GM12878 (cell line): Measurements from ENCODE around the gene VPS18. TPM values are rescaled to one million over a fixed set of nuclear protein-coding genes. Genes with fewer than 3 reads are reported as not detected.

Source experiments
- ATAC-seq: fragments of 200-7000 bp; cut with Tn5 transposase; 3 replicates; pipeline ENCODE4 v1.9.1; 2020; ENCODE audit warnings: mild to moderate bottlenecking, moderate library complexity
- BruUV-seq: library from RNA; stranded (reverse); fragments of 400-500 nt; replicated peaks from 2 replicates; lab custom pipeline; 2021; lab: Mats Ljungman, UMichigan
- CTCF ChIA-PET: fragments of 300-600 bp; sonication (Branson Sonifier 250); formaldehyde crosslinking; extraction: SDS; loops from one replicate; lab custom pipeline; 2021; ENCODE audit warnings: inconsistent platforms; lab: Yijun Ruan, JAX
- POLR2A ChIA-PET: fragments of 350-600 bp; formaldehyde crosslinking; extraction: SDS; loops from one replicate; lab custom pipeline; 2021; ENCODE audit warnings: inconsistent platforms; lab: Charles Lee
- RAD21 ChIA-PET: fragments of 300-600 bp; sonication (Branson Sonifier 250); formaldehyde crosslinking; loops from one replicate; lab custom pipeline; 2023; ENCODE audit warnings: antibody characterized with exemption; ENCODE audit not compliant: unreplicated experiment; lab: Charles Lee
- SMC1A ChIA-PET: fragments of 300-600 bp; sonication (Branson Sonifier 250); formaldehyde crosslinking; loops from one replicate; lab custom pipeline; 2023; ENCODE audit not compliant: unreplicated experiment, uncharacterized antibody; lab: Charles Lee
- DNase-seq: peaks from one replicate; pipeline ENCODE4 v3.0.0-alpha.2; 2011; ENCODE audit warnings: low read depth, low spot score
- FAIRE-seq: peaks from 3 replicates; lab custom pipeline; 2011; peaks lifted over from hg19 to GRCh38; lab: Jason Lieb, UNC
- H2AFZ ChIP-seq: 2 replicates; pipeline ENCODE4 v1.6.0; 2011; ENCODE audit warnings: low read depth, low read length, control low read depth; ENCODE audit not compliant: control insufficient read depth
- H3K27ac ChIP-seq: 2 replicates; pipeline ENCODE4 v1.5.1; 2011; ENCODE audit warnings: control low read depth; ENCODE audit not compliant: control insufficient read depth, insufficient read depth
- H3K27me3 ChIP-seq, 2 experiments: replicated peaks in 1 of 2; 2 replicates each; pipeline versions ENCODE4 v1.6.0 to v1.6.1; 2011; ENCODE audit warnings: low read length in 1 of 2; ENCODE audit not compliant: control insufficient read depth in 2 of 2, insufficient read depth in 2 of 2
- H3K36me3 ChIP-seq, 2 experiments: 2 replicates each; pipeline ENCODE4 v1.5.1; 2011; ENCODE audit warnings: low read length in 1 of 2; ENCODE audit not compliant: control insufficient read depth in 2 of 2, insufficient read depth in 2 of 2
- H3K4me1 ChIP-seq: 2 replicates; pipeline ENCODE4 v1.6.1; 2011; ENCODE audit warnings: mild to moderate bottlenecking, low read length, moderate library complexity, mixed read lengths; ENCODE audit not compliant: control insufficient read depth, insufficient read depth
- H3K4me2 ChIP-seq: 2 replicates; pipeline ENCODE4 v1.6.0; 2011; ENCODE audit warnings: control low read depth; ENCODE audit not compliant: control insufficient read depth, insufficient read depth
- H3K4me3 ChIP-seq: fragments of 200-600 bp; sonication (generic); 2 replicates; pipeline ENCODE4 v1.5.1; 2016
- H3K79me2 ChIP-seq: 2 replicates; pipeline ENCODE4 v1.6.0; 2011; ENCODE audit warnings: low read length; ENCODE audit not compliant: control insufficient read depth, insufficient read depth
- H3K9ac ChIP-seq: 2 replicates; pipeline ENCODE4 v1.8.0; 2011; ENCODE audit warnings: low read length, control low read depth, mixed read lengths; ENCODE audit not compliant: control insufficient read depth, insufficient read depth
- H3K9me3 ChIP-seq: replicated peaks from 3 replicates; pipeline ENCODE4 v1.5.1; 2011; ENCODE audit warnings: mild to moderate bottlenecking, low read length; ENCODE audit not compliant: control insufficient read depth, insufficient read depth
- H4K20me1 ChIP-seq: 2 replicates; pipeline ENCODE4 v1.6.0; 2011; ENCODE audit not compliant: control insufficient read depth, insufficient read depth
- FOS ChIP-seq: IDR thresholded peaks from 3 replicates; pipeline ENCODE4 v1.6.1; 2011; ENCODE audit warnings: borderline replicate concordance; ENCODE audit not compliant: insufficient read length; ENCODE audit errors: extremely low read depth
- HDAC6 ChIP-seq: fragments of 200-600 bp; sonication (generic); IDR thresholded peaks from one replicate; pipeline ENCODE4 v1.8.0; 2017; ENCODE audit warnings: antibody characterized with exemption; ENCODE audit not compliant: unreplicated experiment
- RBBP5 ChIP-seq: fragments of 200-600 bp; sonication (generic); conservative IDR thresholded peaks from 2 replicates; pipeline ENCODE4 v1.6.1; 2016
- SIX5 ChIP-seq: IDR thresholded peaks from 2 replicates; pipeline ENCODE4 v1.6.1; 2011; ENCODE audit warnings: mild to moderate bottlenecking, low read depth, low read length, moderate library complexity; ENCODE audit not compliant: severe bottlenecking
- SMC3 ChIP-seq: IDR thresholded peaks from 2 replicates; pipeline ENCODE4 v1.6.1; 2011; ENCODE audit warnings: low read length, improper control_type of control experiment, borderline replicate concordance
- SUPT20H ChIP-seq: IDR thresholded peaks from 2 replicates; pipeline ENCODE4 v1.6.1; 2011; ENCODE audit warnings: low read depth, mild to moderate bottlenecking, low read length, moderate library complexity, borderline replicate concordance; ENCODE audit not compliant: control insufficient read depth
- WGBS: methylation state at CpG from one replicate; pipeline ENCODE4 v1.1.6; 2016; ENCODE audit warnings: low lambda C conversion rate; ENCODE audit not compliant: insufficient replicate concordance, insufficient coverage; ENCODE audit errors: missing lambda C conversion rate; 5-methylcytosine and 5-hydroxymethylcytosine counted together
- in situ Hi-C: fragments of 300-500 bp; cut with MboI; formaldehyde crosslinking; loops from 9 replicates; pipeline ENCODE4 v1.14.3; 2018; ENCODE audit warnings: mixed read lengths
- intact Hi-C: fragments of 100-400 bp; cut with micrococcal nuclease; formaldehyde crosslinking; loops from one replicate; pipeline ENCODE4 v1.14.2; 2022; ENCODE audit not compliant: unreplicated experiment
- polyA plus RNA-seq, 11 experiments: library from polyadenylated mRNA; depleted of rRNA in 4 of 11; unstranded in 6 of 11; stranded (reverse) in 5 of 11; fragments of >200 nt; fragmentation: Nextera tagmentation in 4 of 11; fragmentation: Illumina TruSeq in 1 of 11; extraction: Ambion mirVana in 4 of 11; extraction: Trizol in 1 of 11; gene quantifications; 1 replicate in 1 of 11; 2 replicates in 10 of 11; pipeline versions ENCODE4 v1.2.1 to v1.2.3, GENCODE V29; 2011 to 2016; ENCODE audit warnings: inconsistent platforms in 2 of 11, missing spikeins in 2 of 11, low read depth in 1 of 11
- total RNA-seq, 4 experiments: library from RNA; depleted of rRNA in 3 of 4; stranded (reverse); fragments of >200 nt in 3 of 4; fragmentation: Illumina TruSeq in 1 of 4; extraction: Trizol in 1 of 4; gene quantifications; 2 replicates each; pipeline versions ENCODE4 v1.2.1 to v1.2.3, GENCODE V29; 2013 to 2021
- TF ChIP-seq, protein P1 (sequence below): IDR thresholded peaks from 2 replicates; pipeline ENCODE4 v1.6.1; 2011; ENCODE audit warnings: mild to moderate bottlenecking, low read depth, low read length, moderate library complexity; ENCODE audit not compliant: insufficient replicate concordance

Gene VPS18
- total and polyA plus RNA-seq, 10 of the 15 experiments (the other 5 are each of a cell fraction or from before 2014, with no cell fraction given) = 0.71 to 20.4 (median 10.6) TPM

DNA sequence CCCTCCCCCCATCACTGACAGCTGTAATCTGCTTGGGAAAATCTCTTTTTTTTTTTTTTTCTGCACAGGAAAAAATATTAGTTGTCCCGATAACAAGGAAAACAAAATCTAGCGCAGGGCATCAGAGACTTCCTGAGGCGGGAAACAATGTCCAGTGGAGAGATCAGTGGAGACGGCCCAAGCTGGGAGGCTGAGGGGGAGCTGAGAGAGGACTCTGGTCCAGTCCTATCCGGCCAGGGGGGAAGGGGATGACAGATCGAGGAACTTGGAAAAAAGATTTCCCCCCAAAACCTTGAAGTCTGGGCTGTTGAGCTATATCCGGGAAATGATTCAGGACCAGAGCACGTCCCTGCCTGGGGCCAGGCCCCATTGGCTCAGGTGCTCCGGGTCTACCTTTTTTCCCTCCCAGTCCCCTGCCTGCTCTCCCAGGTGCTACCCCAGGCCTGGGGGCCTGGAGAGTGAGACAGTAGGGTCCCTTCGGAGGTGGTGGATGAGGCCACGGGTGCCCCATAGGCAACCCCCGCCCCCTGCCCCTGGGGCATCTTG lies 20.9 kb downstream of the VPS18 start:
- Histone ChIP-seq H3K4me1 (peaks cover 9% of the 10 kb centered on the region), H2AFZ (no peak overlapping the region), H3K36me3 (no peaks in the 10 kb centered on the region), H3K4me2 (no peak overlapping the region), H3K9ac (no peak overlapping the region), H3K79me2 (no peaks in the 10 kb centered on the region), H3K27ac (no peak overlapping the region), H3K9me3 (no peaks in the 10 kb centered on the region), H4K20me1 (no peaks in the 10 kb centered on the region), H3K4me3 (no peak overlapping the region), H3K27me3 (no peaks in the 10 kb centered on the region; a peak in 1 of 4 replicates)
- WGBS = 68% methylated on average over 10 of the region's 12 CpGs
- in situ Hi-C loops = no loop called here
- ChIA-PET RAD21 (interaction anchor here (0.6 to 1.4 kb wide), 8 partner anchors 11 to 269 kb away, joined by 3 to 7 read pairs (median 3); no protein-coding TSS in a partner anchor), CTCF (interaction anchor here (0.6 to 6.1 kb wide), 16 partner anchors 9 to 321 kb away, joined by 3 to 30 read pairs (median 3); partner anchors contain the start of gene RHOV), SMC1A (interaction anchor here (0.6 to 2.1 kb wide), 9 partner anchors 10 to 1514 kb away, joined by 3 to 8 read pairs (median 3); no protein-coding TSS in a partner anchor), POLR2A (interaction anchor here (0.6 to 0.7 kb wide), 2 partner anchors 44 to 97 kb away, joined by 3 to 4 read pairs; no protein-coding TSS in a partner anchor)
- intact Hi-C loops = no loop called here
- TF ChIP-seq, protein P1, sequence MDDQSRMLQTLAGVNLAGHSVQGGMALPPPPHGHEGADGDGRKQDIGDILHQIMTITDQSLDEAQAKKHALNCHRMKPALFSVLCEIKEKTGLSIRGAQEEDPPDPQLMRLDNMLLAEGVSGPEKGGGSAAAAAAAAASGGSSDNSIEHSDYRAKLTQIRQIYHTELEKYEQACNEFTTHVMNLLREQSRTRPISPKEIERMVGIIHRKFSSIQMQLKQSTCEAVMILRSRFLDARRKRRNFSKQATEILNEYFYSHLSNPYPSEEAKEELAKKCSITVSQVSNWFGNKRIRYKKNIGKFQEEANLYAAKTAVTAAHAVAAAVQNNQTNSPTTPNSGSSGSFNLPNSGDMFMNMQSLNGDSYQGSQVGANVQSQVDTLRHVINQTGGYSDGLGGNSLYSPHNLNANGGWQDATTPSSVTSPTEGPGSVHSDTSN = no peak
- TF ChIP-seq SUPT20H (no peak), SIX5 (no peak)
- ATAC-seq (no peak), DNase-seq (no peak), FAIRE-seq (no peak)
- BruUV-seq = no TSS peak

DNA sequence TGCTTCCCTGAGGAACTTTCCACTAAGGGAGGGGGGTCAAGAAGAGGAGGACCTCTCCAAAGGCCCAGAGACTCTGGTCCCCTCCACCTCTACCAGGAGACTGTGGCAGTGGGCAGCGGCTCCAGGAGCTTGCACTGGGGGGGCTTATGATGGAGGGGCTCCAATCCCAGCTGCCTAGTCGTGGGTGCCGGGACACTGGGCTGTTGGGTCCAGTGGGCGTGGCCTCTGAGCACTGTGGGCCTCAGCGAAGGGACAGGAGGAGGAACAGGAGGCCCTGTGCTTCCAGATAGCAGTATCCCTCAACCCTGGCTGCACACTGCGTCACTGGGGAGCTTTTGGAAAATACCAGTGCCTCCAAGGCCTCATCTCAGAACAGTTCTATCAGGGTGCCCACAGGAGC lies 21.4 kb downstream of the VPS18 start:
- H2AFZ ChIP-seq = no peak overlapping the region
- TF ChIP-seq HDAC6 = no peak
- no peak for TF ChIP-seq FOS
- TF ChIP-seq RBBP5 = no peak
- TF ChIP-seq SMC3 = no peak
- CTCF ChIA-PET = interaction anchor here (0.7 to 6.1 kb wide), 8 partner anchors 11 to 321 kb away, joined by 3 to 30 read pairs (median 6); no protein-coding TSS in a partner anchor
- intact Hi-C loops = no loop called here
- no TSS peak for BruUV-seq
- H3K36me3 ChIP-seq = no peaks in the 10 kb centered on the region
- H3K9me3 ChIP-seq = no peaks in the 10 kb centered on the region
- ATAC-seq (no peak), FAIRE-seq (no peak), DNase-seq (no peak)
- 26% methylated on average over 6 of the region's 6 CpGs for WGBS
- peaks cover 9% of the 10 kb centered on the region for H3K4me1 ChIP-seq
- H3K27me3 ChIP-seq = no peaks in the 10 kb centered on the region; a peak in 1 of 4 replicates
- SMC1A ChIA-PET = interaction anchor here (0.6 to 2.1 kb wide), 6 partner anchors 12 to 1514 kb away, joined by 3 to 8 read pairs (median 4); no protein-coding TSS in a partner anchor
- no peak overlapping the region for H3K27ac ChIP-seq
- no peaks in the 10 kb centered on the region for H4K20me1 ChIP-seq
- H3K9ac ChIP-seq = no peak overlapping the region
- in situ Hi-C loops = no loop called here
- no peak overlapping the region for H3K4me3 ChIP-seq
- H3K79me2 ChIP-seq = no peaks in the 10 kb centered on the region
- H3K4me2 ChIP-seq = no peak overlapping the region
- POLR2A ChIA-PET = interaction anchor here (0.6 to 1.4 kb wide), 2 partner anchors 13 to 89 kb away, joined by 3 read pairs; no protein-coding TSS in a partner anchor
- RAD21 ChIA-PET = interaction anchor here (1.1 to 1.4 kb wide), 3 partner anchors 12 to 106 kb away, joined by 3 to 7 read pairs (median 3); no protein-coding TSS in a partner anchor
